NT2/D1 (cell line): ENCODE data around the gene AKIRIN1.

Experiments used
- SUZ12 ChIP-seq: IDR thresholded peaks from 2 replicates; pipeline ENCODE4 v1.6.1; 2011; ENCODE audit not compliant: insufficient read length, insufficient read depth; ENCODE audit errors: extremely low read depth
- YY1 ChIP-seq: IDR thresholded peaks from 2 replicates; pipeline ENCODE4 v1.6.1; 2011; ENCODE audit not compliant: insufficient read length, insufficient read depth
- ZNF274 ChIP-seq: IDR thresholded peaks from 2 replicates; pipeline ENCODE4 v1.6.1; 2011; ENCODE audit warnings: mild to moderate bottlenecking, low read depth, low read length

DNA sequence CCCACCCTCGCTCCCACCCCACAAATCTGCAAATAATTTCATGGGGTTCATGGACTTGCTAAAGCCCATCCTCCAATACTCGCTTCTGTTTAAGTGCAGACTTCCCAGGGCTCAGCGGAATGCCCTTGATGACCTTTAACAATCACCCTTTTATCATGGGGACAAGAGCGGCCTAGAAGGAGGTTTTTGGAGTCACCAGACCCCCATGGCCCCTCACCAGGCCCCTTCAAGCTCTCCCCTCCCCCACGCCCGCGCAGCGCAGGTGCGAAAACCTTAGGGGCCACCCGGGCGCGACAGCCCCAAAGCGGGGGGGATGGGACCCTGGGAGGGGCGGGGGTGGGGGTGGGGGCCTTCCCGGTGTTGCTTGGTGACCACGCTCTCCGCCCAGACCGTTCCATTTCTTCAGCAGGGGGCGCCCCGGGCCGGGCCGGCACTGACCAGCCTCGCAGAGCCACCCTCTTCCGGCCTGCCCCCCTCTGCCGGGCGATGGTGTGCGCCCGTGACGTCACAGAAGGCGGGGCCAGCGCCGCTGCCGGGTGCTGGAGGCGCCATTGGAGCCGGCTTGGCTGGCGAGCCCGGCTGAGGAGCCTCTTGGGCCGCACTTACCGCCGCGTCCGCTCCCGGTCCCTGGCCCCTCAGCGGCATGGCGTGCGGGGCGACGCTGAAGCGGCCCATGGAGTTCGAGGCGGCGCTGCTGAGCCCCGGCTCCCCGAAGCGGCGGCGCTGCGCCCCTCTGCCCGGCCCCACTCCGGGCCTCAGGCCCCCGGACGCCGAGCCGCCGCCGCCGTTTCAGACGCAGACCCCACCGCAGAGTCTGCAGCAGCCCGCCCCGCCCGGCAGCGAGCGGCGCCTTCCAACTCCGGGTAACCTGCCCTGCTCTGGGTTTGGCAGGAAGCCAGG, at the start of gene AKIRIN1:
- TF ChIP-seq SUZ12 (no peak), YY1 (peak; percentile 68), ZNF274 (no peak)
